D721Med (cell line): ENCODE measurements around the gene KCNJ5.
"Not testable (repeated sequence)": the region's sequence is repeated elsewhere in the genome, so short reads cannot be mapped to it uniquely, and the experiment has no call there.

Experiments
- DNase-seq: peaks from one replicate; pipeline ENCODE4 v3.0.0; 2011; ENCODE audit warnings: low spot score; ENCODE audit not compliant: insufficient read length
- FAIRE-seq: peaks from 2 replicates; lab custom pipeline; 2011; peaks lifted over from hg19 to GRCh38; lab: Jason Lieb, UNC
- TF ChIP-seq, protein P1 (sequence below): IDR thresholded peaks from 2 replicates; pipeline ENCODE4 v1.5.1; 2012; ENCODE audit warnings: mild to moderate bottlenecking, control low read depth; ENCODE audit not compliant: insufficient read depth; ENCODE audit errors: missing control alignments

The KCNJ5 gene

GRCh38 chr11:128919216-128919615, 28.1 kb downstream of the KCNJ5 start:
- TF ChIP-seq, protein P1, sequence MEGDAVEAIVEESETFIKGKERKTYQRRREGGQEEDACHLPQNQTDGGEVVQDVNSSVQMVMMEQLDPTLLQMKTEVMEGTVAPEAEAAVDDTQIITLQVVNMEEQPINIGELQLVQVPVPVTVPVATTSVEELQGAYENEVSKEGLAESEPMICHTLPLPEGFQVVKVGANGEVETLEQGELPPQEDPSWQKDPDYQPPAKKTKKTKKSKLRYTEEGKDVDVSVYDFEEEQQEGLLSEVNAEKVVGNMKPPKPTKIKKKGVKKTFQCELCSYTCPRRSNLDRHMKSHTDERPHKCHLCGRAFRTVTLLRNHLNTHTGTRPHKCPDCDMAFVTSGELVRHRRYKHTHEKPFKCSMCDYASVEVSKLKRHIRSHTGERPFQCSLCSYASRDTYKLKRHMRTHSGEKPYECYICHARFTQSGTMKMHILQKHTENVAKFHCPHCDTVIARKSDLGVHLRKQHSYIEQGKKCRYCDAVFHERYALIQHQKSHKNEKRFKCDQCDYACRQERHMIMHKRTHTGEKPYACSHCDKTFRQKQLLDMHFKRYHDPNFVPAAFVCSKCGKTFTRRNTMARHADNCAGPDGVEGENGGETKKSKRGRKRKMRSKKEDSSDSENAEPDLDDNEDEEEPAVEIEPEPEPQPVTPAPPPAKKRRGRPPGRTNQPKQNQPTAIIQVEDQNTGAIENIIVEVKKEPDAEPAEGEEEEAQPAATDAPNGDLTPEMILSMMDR: no peak
- DNase-seq (no peak), FAIRE-seq (no peak)

- not testable (repeated sequence) for FAIRE-seq, DNase-seq
Observed at GRCh38 chr11:128919635-128920034, 28.5 kb downstream of the KCNJ5 start.

- TF ChIP-seq, protein P1: no peak
- no peak for DNase-seq
- FAIRE-seq: no peak
Observed at GRCh38 chr11:128920666-128921065, 29.5 kb downstream of the KCNJ5 start.

DNA sequence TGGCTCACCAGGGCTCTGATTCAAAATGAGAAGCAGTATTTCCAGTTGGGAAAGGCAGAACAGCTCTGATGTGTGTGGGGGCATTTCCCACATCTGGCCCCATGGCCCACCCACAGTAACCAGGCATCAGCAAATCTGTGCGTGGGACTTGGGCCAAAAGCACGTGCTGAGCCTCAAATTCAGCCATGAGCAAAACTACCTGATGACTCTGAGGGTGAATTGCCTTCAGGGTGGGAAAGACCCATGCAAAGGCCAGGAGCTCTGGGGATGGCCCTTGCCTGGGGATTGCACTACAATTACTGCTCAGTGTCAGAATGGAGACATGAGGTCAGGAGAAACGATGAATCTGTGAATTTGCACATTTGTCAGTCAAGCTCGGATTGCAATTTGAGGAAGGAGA, 30.6 kb downstream of the KCNJ5 start:
- DNase-seq (no peak), FAIRE-seq (no peak)
- TF ChIP-seq, protein P1: no peak

DNA sequence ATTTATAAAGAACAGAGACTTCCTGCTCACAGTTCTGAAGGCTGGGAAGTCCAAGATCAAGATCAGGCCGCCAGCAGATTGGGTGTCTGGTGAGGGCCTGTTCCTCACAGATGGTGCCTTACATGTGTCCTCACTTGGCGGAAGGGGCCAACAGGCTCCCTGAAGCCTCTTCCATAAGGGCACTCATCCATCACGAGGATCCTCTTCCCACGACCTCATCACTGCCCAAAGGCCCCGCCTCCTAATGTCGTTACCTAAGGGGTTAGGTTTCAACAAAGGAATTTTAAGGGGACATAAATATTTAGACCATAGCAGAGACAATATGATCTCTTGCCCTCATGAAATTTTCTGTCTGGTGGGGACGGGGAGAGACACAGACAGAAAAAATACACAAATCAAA, 32.9 kb downstream of the KCNJ5 start:
- FAIRE-seq (no peak), DNase-seq (no peak)
- TF ChIP-seq, protein P1: no peak

DNA sequence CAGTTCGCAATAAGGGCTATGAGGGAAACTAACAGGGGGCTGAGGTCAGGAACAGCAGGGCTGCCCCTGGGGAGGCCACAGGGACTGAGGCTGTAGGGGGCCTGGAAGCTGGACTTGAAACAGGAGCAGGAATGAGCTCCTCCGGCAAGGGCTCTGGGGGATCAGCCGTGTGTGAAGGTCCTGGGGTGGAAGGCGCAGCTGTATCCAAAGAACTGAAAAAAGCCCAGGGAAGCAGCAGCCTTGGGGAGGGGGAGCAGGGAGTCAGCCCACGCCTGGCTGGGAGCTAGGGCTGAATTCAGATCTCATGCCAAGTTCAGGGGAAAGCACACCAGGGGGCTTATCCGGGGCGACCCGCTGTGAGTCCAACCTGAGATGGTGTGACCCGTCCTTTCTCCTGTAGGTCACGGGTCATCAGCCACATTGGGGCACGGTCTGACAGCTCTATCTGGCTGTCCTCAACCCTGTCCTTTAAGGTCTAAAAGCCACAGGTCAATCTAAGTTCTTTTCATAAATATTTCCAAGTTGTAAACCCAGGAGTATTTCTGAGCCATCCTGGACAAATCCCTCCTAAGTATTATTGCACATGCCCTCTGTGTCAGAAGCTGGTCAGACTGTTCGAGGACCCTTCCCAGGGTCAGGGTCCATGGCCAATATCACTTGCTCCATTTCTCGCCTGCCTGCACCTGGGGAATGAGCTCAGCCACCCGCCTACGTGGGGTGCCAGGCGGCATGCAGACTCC, 33.5 kb downstream of the KCNJ5 start:
- TF ChIP-seq, protein P1: no peak
- FAIRE-seq: no peak
- no peak for DNase-seq

DNA sequence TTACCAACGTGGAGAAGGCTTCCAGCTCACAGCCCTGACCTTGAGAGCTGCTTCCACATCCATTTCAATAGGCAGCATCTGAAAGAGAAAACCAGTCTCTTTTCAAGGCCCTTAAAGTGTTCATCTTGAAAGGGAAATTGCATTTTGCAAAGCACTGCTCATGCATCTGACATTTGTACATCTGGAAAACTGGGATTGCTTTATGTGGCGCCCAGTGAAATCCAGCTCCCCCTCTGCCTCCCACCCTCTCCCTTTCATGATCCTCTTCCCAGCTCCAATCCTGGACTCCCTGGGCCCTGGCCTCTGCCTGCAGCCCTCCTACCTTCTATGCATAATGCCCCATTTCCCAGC, 34.1 kb downstream of the KCNJ5 start:
- TF ChIP-seq, protein P1: no peak
- DNase-seq: no peak
- no peak for FAIRE-seq

GRCh38 chr11:128926000-128926399, 34.8 kb downstream of the KCNJ5 start:
- FAIRE-seq: no peak
- TF ChIP-seq, protein P1: no peak

More at GRCh38 chr11:128926000-128926399, 34.8 kb downstream of the KCNJ5 start:
- no peak for DNase-seq
